H1 (cell line): Measurements from ENCODE around the gene SCAMP2. TPM values are rescaled to one million over a fixed set of nuclear protein-coding genes. Genes with fewer than 3 reads are reported as not detected.

ENCODE experiments used
- CTCF ChIA-PET: fragments of 300-600 bp; sonication (Branson Sonifier 250); formaldehyde crosslinking; loops from one replicate; lab custom pipeline; 2021; ENCODE audit not compliant: partially characterized antibody; lab: Charles Lee
- POLR2A ChIA-PET: fragments of 300-600 bp; sonication (Branson Sonifier 250); formaldehyde crosslinking; loops from one replicate; lab custom pipeline; 2021; ENCODE audit warnings: inconsistent platforms; ENCODE audit not compliant: partially characterized antibody; lab: Charles Lee
- DNase-seq, 2 experiments: peaks; one replicate each; pipeline versions ENCODE4 v3.0.0 to v3.0.0-alpha.2; 2010 to 2022; ENCODE audit warnings: low spot score in 2 of 2, low read depth in 1 of 2, mixed read lengths in 1 of 2
- FAIRE-seq: peaks from 2 replicates; lab custom pipeline; 2011; peaks lifted over from hg19 to GRCh38; lab: Jason Lieb, UNC
- H2AFZ ChIP-seq: 2 replicates; pipeline ENCODE4 v1.8.1; 2012; ENCODE audit warnings: low read length, inconsistent platforms
- H2AK5ac ChIP-seq: 2 replicates; pipeline ENCODE4 v1.6.1; 2013; ENCODE audit warnings: low read depth, low read length
- H2BK120ac ChIP-seq: replicated peaks from 2 replicates; pipeline ENCODE3; 2013; ENCODE audit warnings: low read depth, low read length, inconsistent platforms
- H2BK12ac ChIP-seq: 2 replicates; pipeline ENCODE4 v1.6.1; 2013; ENCODE audit warnings: low read depth, low read length
- H2BK15ac ChIP-seq: 2 replicates; pipeline ENCODE4 v1.6.1; 2013; ENCODE audit warnings: low read length
- H2BK20ac ChIP-seq: 2 replicates; pipeline ENCODE4 v1.6.1; 2013; ENCODE audit warnings: low read length
- H2BK5ac ChIP-seq: 2 replicates; pipeline ENCODE4 v1.6.1; 2013; ENCODE audit warnings: low read depth, low read length
- H3K14ac ChIP-seq: 2 replicates; pipeline ENCODE4 v1.6.1; 2013; ENCODE audit warnings: inconsistent platforms; ENCODE audit not compliant: insufficient read length
- H3K18ac ChIP-seq: 2 replicates; pipeline ENCODE4 v1.6.1; 2013; ENCODE audit warnings: low read length; ENCODE audit errors: extremely low read depth
- H3K23ac ChIP-seq: 2 replicates; pipeline ENCODE4 v1.6.1; 2013; ENCODE audit warnings: inconsistent platforms; ENCODE audit not compliant: insufficient read length
- H3K23me2 ChIP-seq: 2 replicates; pipeline ENCODE4 v1.6.1; 2013; ENCODE audit warnings: low read depth, low read length
- H3K27ac ChIP-seq: 2 replicates; pipeline ENCODE4 v1.6.1; 2011; ENCODE audit warnings: low read depth, low read length, inconsistent platforms
- H3K27me3 ChIP-seq, 4 experiments: replicated peaks in 1 of 4; 1 replicate in 1 of 4; 2 replicates in 3 of 4; pipeline versions ENCODE4 v1.6.1 to v1.8.1; 2011 to 2013; ENCODE audit warnings: low read length in 3 of 4, mild to moderate bottlenecking in 3 of 4, inconsistent platforms in 2 of 4, mixed read lengths in 2 of 4, moderate library complexity in 1 of 4; ENCODE audit not compliant: control insufficient read depth in 3 of 4, insufficient read depth in 3 of 4; ENCODE audit errors: extremely low read depth in 1 of 4
- H3K36me3 ChIP-seq, 4 experiments: 2 replicates each; pipeline versions ENCODE4 v1.6.1 to v1.8.1; 2011 to 2013; ENCODE audit warnings: mild to moderate bottlenecking in 4 of 4, low read length in 3 of 4, moderate library complexity in 2 of 4, control low read depth in 1 of 4, inconsistent platforms in 1 of 4; ENCODE audit not compliant: insufficient read depth in 4 of 4, control insufficient read depth in 2 of 4
- H3K4ac ChIP-seq: replicated peaks from 2 replicates; pipeline ENCODE3; 2013; ENCODE audit warnings: low read length, low read depth, mixed read lengths, inconsistent platforms; ENCODE audit not compliant: insufficient read length
- H3K4me1 ChIP-seq, 4 experiments: replicated peaks in 1 of 4; 1 replicate in 1 of 4; 2 replicates in 3 of 4; pipeline versions ENCODE4 v1.6.1 to v1.8.1; 2011 to 2013; ENCODE audit warnings: low read length in 3 of 4, inconsistent platforms in 2 of 4, mixed read lengths in 1 of 4; ENCODE audit not compliant: insufficient read depth in 4 of 4, control insufficient read depth in 3 of 4
- H3K4me2 ChIP-seq, 2 experiments: 2 replicates each; pipeline versions ENCODE4 v1.6.1 to v1.8.1; 2011 to 2013; ENCODE audit warnings: low read depth in 2 of 2, low read length in 2 of 2, control low read depth in 1 of 2, inconsistent platforms in 1 of 2, mild to moderate bottlenecking in 1 of 2; ENCODE audit not compliant: insufficient read depth in 1 of 2
- H3K4me3 ChIP-seq, 4 experiments: fragments of 200-600, 300-600 bp in 1 of 4; sonication (generic), shearing (Covaris generic), sonication (Bioruptor Twin) in 1 of 4; 2 replicates each; pipeline versions ENCODE4 v1.5.1 to v1.8.1; 2011 to 2016; ENCODE audit warnings: low read length in 4 of 4, low read depth in 3 of 4, control low read depth in 2 of 4, inconsistent platforms in 2 of 4, mild to moderate bottlenecking in 2 of 4, mixed read lengths in 1 of 4, moderate library complexity in 1 of 4; ENCODE audit not compliant: insufficient read depth in 2 of 4; ENCODE audit errors: extremely low read depth in 1 of 4
- H3K56ac ChIP-seq: replicated peaks from 2 replicates; pipeline ENCODE3; 2013; ENCODE audit warnings: low read depth, mild to moderate bottlenecking, mixed read lengths, low read length, inconsistent platforms; ENCODE audit not compliant: insufficient read length
- H3K79me1 ChIP-seq: 2 replicates; pipeline ENCODE4 v1.6.1; 2013; ENCODE audit warnings: low read depth, low read length, control low read depth
- H3K79me2 ChIP-seq, 2 experiments: 2 replicates each; pipeline versions ENCODE4 v1.6.1 to v1.8.1; 2012 to 2013; ENCODE audit warnings: low read length in 2 of 2, mild to moderate bottlenecking in 2 of 2, inconsistent platforms in 1 of 2; ENCODE audit not compliant: insufficient read depth in 2 of 2, control insufficient read depth in 1 of 2
- H3K9ac ChIP-seq, 4 experiments: replicated peaks in 1 of 4; 1 replicate in 1 of 4; 2 replicates in 3 of 4; pipeline versions ENCODE4 v1.6.1 to v1.8.1; 2011 to 2013; ENCODE audit warnings: low read depth in 3 of 4, low read length in 3 of 4, control low read depth in 2 of 4, mild to moderate bottlenecking in 2 of 4, moderate library complexity in 2 of 4, inconsistent platforms in 1 of 4; ENCODE audit errors: extremely low read depth in 1 of 4
- H3K9me3 ChIP-seq, 2 experiments: 2 replicates each; pipeline versions ENCODE4 v1.6.1 to v1.8.1; 2012 to 2013; ENCODE audit warnings: mild to moderate bottlenecking in 2 of 2, moderate library complexity in 2 of 2, control low read depth in 1 of 2, inconsistent platforms in 1 of 2, low read depth in 1 of 2, low read length in 1 of 2, mixed read lengths in 1 of 2; ENCODE audit not compliant: insufficient read depth in 2 of 2
- H4K20me1 ChIP-seq, 2 experiments: replicated peaks in 1 of 2; 2 replicates each; pipeline versions ENCODE3 to v1.8.1; 2011 to 2013; ENCODE audit warnings: inconsistent platforms in 2 of 2, low read length in 2 of 2, mild to moderate bottlenecking in 1 of 2; ENCODE audit not compliant: insufficient read depth in 2 of 2, control insufficient read depth in 1 of 2
- H4K5ac ChIP-seq: 2 replicates; pipeline ENCODE4 v1.6.1; 2013; ENCODE audit warnings: low read length, low read depth, mixed read lengths, inconsistent platforms; ENCODE audit not compliant: insufficient read length
- H4K8ac ChIP-seq: 2 replicates; pipeline ENCODE4 v1.8.0; 2013; ENCODE audit warnings: mild to moderate bottlenecking, moderate library complexity, low read length, inconsistent platforms; ENCODE audit not compliant: insufficient read depth; ENCODE audit errors: extremely low read depth
- H4K91ac ChIP-seq: replicated peaks from 2 replicates; pipeline ENCODE3; 2013; ENCODE audit warnings: low read length, mixed read lengths, inconsistent platforms; ENCODE audit not compliant: insufficient read length
- KDM4A ChIP-seq: IDR thresholded peaks from one replicate; pipeline ENCODE4 v1.7.1; 2012; ENCODE audit warnings: low read depth, mild to moderate bottlenecking, moderate library complexity, low read length, inconsistent platforms; ENCODE audit not compliant: severe bottlenecking
- WGBS, 2 experiments: shearing (Covaris generic) in 1 of 2; methylation state at CpG; one replicate each; pipeline versions ENCODE4 v1.1.6 to v1.1.7; 2013 to 2015; ENCODE audit warnings: low lambda C conversion rate in 2 of 2, mixed read lengths in 2 of 2, inconsistent platforms in 1 of 2, low coverage in 1 of 2, missing lambda C conversion rate in 1 of 2; ENCODE audit not compliant: insufficient replicate concordance in 2 of 2, insufficient coverage in 1 of 2, insufficient read length in 1 of 2; ENCODE audit errors: extremely low coverage in 1 of 2, missing lambda C conversion rate in 1 of 2; 5-methylcytosine and 5-hydroxymethylcytosine counted together
- polyA plus RNA-seq, 7 experiments: library from polyadenylated mRNA; depleted of rRNA in 3 of 7; stranded (reverse) in 5 of 7; unstranded in 2 of 7; fragments of >200 nt in 5 of 7; fragments of 200-250 nt in 2 of 7; gene quantifications; 1 replicate in 5 of 7; 2 replicates in 1 of 7; 4 replicates in 1 of 7; pipeline versions ENCODE4 v1.2.1 to v1.2.3, GENCODE V29; 2011 to 2013; ENCODE audit warnings: missing spikeins in 2 of 7, mixed read lengths in 2 of 7
- total RNA-seq: library from RNA; stranded (reverse); fragmentation: NEBNext Ultra II Directional; extraction: Animal tissue kit (Norgen Biotek cat#: 25700); gene quantifications from 2 replicates; pipeline ENCODE4 v1.2.1, GENCODE V29; 2021

SCAMP2 gene
- total and polyA plus RNA-seq, 2 of the 8 experiments (the other 6 are each of a cell fraction or from before 2014, with no cell fraction given) = 41.7 to 131 TPM

- Histone ChIP-seq H3K18ac (no peak within 1 kb of the TSS), H3K14ac (no peak within 1 kb of the TSS), H4K5ac (no peak within 1 kb of the TSS), H3K56ac (no peak within 1 kb of the TSS), H3K27me3 (no peaks in the 10 kb centered on the region), H3K23me2 (no peaks in the 10 kb centered on the region), H3K9me3 (no peaks in the 10 kb centered on the region), H3K23ac (no peak within 1 kb of the TSS), H3K4ac (no peak within 1 kb of the TSS), H2BK5ac (no peak within 1 kb of the TSS), H3K36me3 (no peaks in the 10 kb centered on the region), H2BK15ac (no peak within 1 kb of the TSS), H2BK12ac (no peak within 1 kb of the TSS), H2BK20ac (no peak within 1 kb of the TSS), H3K4me1 (peaks cover 0 to 9% (median 5%) of the 10 kb centered on the region in 4 experiments; a peak in 5 of 7 replicates), H3K4me3 (no peak within 1 kb of the TSS), H3K79me1 (no peaks in the 10 kb centered on the region), H4K8ac (no peak within 1 kb of the TSS), H3K4me2 (no peak within 1 kb of the TSS), H3K27ac (no peak within 1 kb of the TSS), H4K20me1 (no peaks in the 10 kb centered on the region), H2AFZ (no peak within 1 kb of the TSS), H3K9ac (no peak within 1 kb of the TSS), H2AK5ac (peak within 1 kb of the TSS; percentile 39; the same call in 1 of the 2 replicates), H3K79me2 (no peaks in the 10 kb centered on the region), H4K91ac (no peak within 1 kb of the TSS), H2BK120ac (no peak within 1 kb of the TSS)
- DNase-seq (no peak), FAIRE-seq (no peak)
- 90% methylated on average over 12 of the region's 12 CpGs; no CpG with 5 or more reads in 1 of the 2 experiments for WGBS, 2 experiments
- ChIA-PET POLR2A (interaction anchor here (0.9 kb wide), 1 partner anchor 14 kb away, joined by 5 read pairs; the partner anchor contains the start of gene CPLX3), CTCF (interaction anchor here (0.7 to 10.2 kb wide), 12 partner anchors 8 to 179 kb away, joined by 3 to 113 read pairs (median 4); partner anchors contain the start of genes CPLX3 and CSK)
- TF ChIP-seq KDM4A = no peak
These were observed 60.6 kb downstream of the SCAMP2 start, which contains the start of gene LMAN1L for GRCh38 chr15:74812533-74812932. Gene LMAN1L (plus strand): TSS chr15:74812835. CDS start chr15:74812855, 20 bp downstream.
